HL-60 (cell line): Measurements from ENCODE around the gene UNC5C.

Source experiments
- DNase-seq, 2 experiments: peaks; one replicate each; pipeline ENCODE4 v3.0.0-alpha.2; 2010 to 2020; ENCODE audit warnings: low read depth in 1 of 2, low spot score in 1 of 2
- H3K27ac ChIP-seq: fragments of 250-450 bp; sonication (Bioruptor Pico); replicated peaks from 2 replicates; pipeline ENCODE4 v1.5.1; 2020; ENCODE audit warnings: mild to moderate bottlenecking, moderate library complexity
- H3K27me3 ChIP-seq: fragments of 250-450 bp; sonication (Bioruptor Pico); 2 replicates; pipeline ENCODE4 v1.5.1; 2021; ENCODE audit warnings: mild to moderate bottlenecking, moderate library complexity; ENCODE audit not compliant: insufficient read depth, poor library complexity, severe bottlenecking
- H3K4me3 ChIP-seq: replicated peaks from 2 replicates; pipeline ENCODE4 v1.5.1; 2011; ENCODE audit warnings: mild to moderate bottlenecking, control low read depth, low read length; ENCODE audit not compliant: insufficient read depth
- CTCF ChIP-seq: IDR thresholded peaks from one replicate; pipeline ENCODE4 v1.5.1; 2011; ENCODE audit warnings: low read length, control low read depth, inconsistent platforms; ENCODE audit not compliant: insufficient read depth
- GABPA ChIP-seq: IDR thresholded peaks from 2 replicates; pipeline ENCODE4 v1.6.1; 2012; ENCODE audit warnings: low read depth
- POLR2AphosphoS5 ChIP-seq: IDR thresholded peaks from 2 replicates; pipeline ENCODE4 v1.6.1; 2012; ENCODE audit warnings: low read depth
- REST ChIP-seq: IDR thresholded peaks from 2 replicates; pipeline ENCODE4 v1.6.1; 2012; ENCODE audit warnings: low read depth; ENCODE audit not compliant: insufficient replicate concordance
- SPI1 ChIP-seq: IDR thresholded peaks from 2 replicates; pipeline ENCODE4 v1.6.1; 2012; ENCODE audit warnings: low read depth, mild to moderate bottlenecking, borderline replicate concordance

The UNC5C gene

GRCh38 chr4:95513022-95513421, 35.8 kb downstream of the UNC5C start:
- Histone ChIP-seq H3K27me3 (no peaks in the 10 kb centered on the region), H3K4me3 (no peak overlapping the region), H3K27ac (no peak overlapping the region)
- TF ChIP-seq CTCF: no peak
- no peak for TF ChIP-seq POLR2AphosphoS5
- no peak for TF ChIP-seq SPI1
- TF ChIP-seq GABPA: no peak
- no peak for TF ChIP-seq REST
- no peak for DNase-seq

GRCh38 chr4:95511477-95511876, 37.3 kb downstream of the UNC5C start:
- H3K27ac ChIP-seq: no peak overlapping the region
- no peak overlapping the region for H3K4me3 ChIP-seq
- TF ChIP-seq SPI1 (no peak), REST (no peak), CTCF (no peak), POLR2AphosphoS5 (no peak), GABPA (no peak)
- no peaks in the 10 kb centered on the region for H3K27me3 ChIP-seq
- DNase-seq: no peak

GRCh38 chr4:95510877-95511276, 37.9 kb downstream of the UNC5C start:
- H3K4me3 ChIP-seq: no peak overlapping the region
- no peak overlapping the region for H3K27ac ChIP-seq
- DNase-seq: no peak
- TF ChIP-seq SPI1 (no peak), CTCF (no peak), REST (no peak), POLR2AphosphoS5 (no peak), GABPA (no peak)
- H3K27me3 ChIP-seq: no peaks in the 10 kb centered on the region
